Measurements from ENCODE around the gene PLD2.
"Not testable (repeated sequence)": the region's sequence is repeated elsewhere in the genome, so short reads cannot be mapped to it uniquely, and the experiment has no call there.

- TF ChIP-seq CTCF, POLR2AphosphoS5 (IDR thresholded peaks at IDR 0.05): not testable (repeated sequence)
These were observed 25.9 kb downstream of the PLD2 start for GRCh38 chr17:4832829-4833177.

Data from prostate gland (tissue), 2 donors.